Measurements from ENCODE around the gene CAB39. TPM values are rescaled to one million over a fixed set of nuclear protein-coding genes. Genes with fewer than 3 reads are reported as not detected.
A peak's percentile ranks its signal among the peaks of the same experiment; 100 is the strongest.

Gene CAB39
- polyA plus RNA-seq, 3 donors, result 33.1 to 53.8 (median 38.3) TPM

GRCh38 chr2:230829293-230829692 is 116.7 kb downstream of the CAB39 start:
- Histone ChIP-seq H4K20me1 (ENCODE audit: insufficient read depth, low read length) (peaks cover 2% of the 10 kb centered on the region), H3K79me2 (ENCODE audit: insufficient read depth, low read length) (no peaks in the 10 kb centered on the region), H3K4me1 (ENCODE audit: control insufficient read depth in 1 of 2, insufficient read depth in 2 of 2, low read length in 2 of 2) (peaks cover 6 to 16% of the 10 kb centered on the region in 2 donors), H3K4me3 (replicated peaks in 1 of 3; ENCODE audit: low read depth in 2 of 3, low read length in 3 of 3) (no peak overlapping the region), H3K27me3 (ENCODE audit: control insufficient read depth in 2 of 2, insufficient read depth in 2 of 2, low read length in 2 of 2) (peaks cover 0 to 21% of the 10 kb centered on the region in 2 donors), H2AFZ (ENCODE audit: insufficient read depth, low read depth, low read length, poor library complexity, severe bottlenecking) (no peak overlapping the region), H3K27ac (ENCODE audit: low read depth in 1 of 2, low read length in 2 of 2) (no peak overlapping the region), H3K9me3 (replicated peaks in 1 of 2; ENCODE audit: control insufficient read depth in 1 of 2, insufficient read depth in 1 of 2, low read length in 2 of 2) (peaks cover 0 to 3% of the 10 kb centered on the region in 2 donors), H3K4me2 (replicated peaks; ENCODE audit: extremely low read depth, low read length, poor library complexity, severe bottlenecking) (no peak overlapping the region), H3K36me3 (replicated peaks in 1 of 2; ENCODE audit: control insufficient read depth in 1 of 2, insufficient read depth in 2 of 2, low read length in 2 of 2) (no peaks in the 10 kb centered on the region), H3K9ac (ENCODE audit: insufficient read depth, low read length, poor library complexity, severe bottlenecking) (no peak overlapping the region)
- intact Hi-C loops (cut with micrococcal nuclease), result no loop called here
- DNase-seq, result no peak
- TF ChIP-seq, protein P1, sequence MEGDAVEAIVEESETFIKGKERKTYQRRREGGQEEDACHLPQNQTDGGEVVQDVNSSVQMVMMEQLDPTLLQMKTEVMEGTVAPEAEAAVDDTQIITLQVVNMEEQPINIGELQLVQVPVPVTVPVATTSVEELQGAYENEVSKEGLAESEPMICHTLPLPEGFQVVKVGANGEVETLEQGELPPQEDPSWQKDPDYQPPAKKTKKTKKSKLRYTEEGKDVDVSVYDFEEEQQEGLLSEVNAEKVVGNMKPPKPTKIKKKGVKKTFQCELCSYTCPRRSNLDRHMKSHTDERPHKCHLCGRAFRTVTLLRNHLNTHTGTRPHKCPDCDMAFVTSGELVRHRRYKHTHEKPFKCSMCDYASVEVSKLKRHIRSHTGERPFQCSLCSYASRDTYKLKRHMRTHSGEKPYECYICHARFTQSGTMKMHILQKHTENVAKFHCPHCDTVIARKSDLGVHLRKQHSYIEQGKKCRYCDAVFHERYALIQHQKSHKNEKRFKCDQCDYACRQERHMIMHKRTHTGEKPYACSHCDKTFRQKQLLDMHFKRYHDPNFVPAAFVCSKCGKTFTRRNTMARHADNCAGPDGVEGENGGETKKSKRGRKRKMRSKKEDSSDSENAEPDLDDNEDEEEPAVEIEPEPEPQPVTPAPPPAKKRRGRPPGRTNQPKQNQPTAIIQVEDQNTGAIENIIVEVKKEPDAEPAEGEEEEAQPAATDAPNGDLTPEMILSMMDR (IDR thresholded peaks at IDR 0.05), result no peak
- Mint-ChIP-seq H3K27me3 (ENCODE audit: low read depth in 3 of 3) (peaks cover 27 to 44% (median 31%) of the 10 kb centered on the region in 3 donors), H3K27ac (no peak overlapping the region), H3K36me3 (no peaks in the 10 kb centered on the region), H3K9me3 (peaks cover 0 to 19% (median 8%) of the 10 kb centered on the region in 7 donors), H3K4me3 (peak overlapping the region in 1 of 2 donors; percentile 39), H3K4me1 (peaks cover 17% of the 10 kb centered on the region)
- WGBS (ENCODE audit: insufficient coverage), result 100% methylated on average over 10 of the region's 14 CpGs

GRCh38 chr2:230829959-230830358 is 117.3 kb downstream of the CAB39 start:
- peaks cover 27 to 41% (median 27%) of the 10 kb centered on the region in 3 donors for H3K27me3 Mint-ChIP-seq (ENCODE audit: low read depth in 3 of 3)

More at GRCh38 chr2:230829959-230830358, 117.3 kb downstream of the CAB39 start:
- H3K27ac ChIP-seq (ENCODE audit: low read depth in 1 of 2, low read length in 2 of 2), result no peak overlapping the region
- no peak for DNase-seq
- no peak overlapping the region for H3K27ac Mint-ChIP-seq
- peaks cover 4 to 12% of the 10 kb centered on the region in 2 donors for H3K4me1 ChIP-seq (ENCODE audit: control insufficient read depth in 1 of 2, insufficient read depth in 2 of 2, low read length in 2 of 2)
- peaks cover 0 to 3% of the 10 kb centered on the region in 2 donors for H3K9me3 ChIP-seq (replicated peaks in 1 of 2; ENCODE audit: control insufficient read depth in 1 of 2, insufficient read depth in 1 of 2, low read length in 2 of 2)
- TF ChIP-seq, protein P1 (IDR thresholded peaks at IDR 0.05), result no peak
- H3K36me3 Mint-ChIP-seq, result no peaks in the 10 kb centered on the region
- no peak overlapping the region for H3K4me2 ChIP-seq (replicated peaks; ENCODE audit: extremely low read depth, low read length, poor library complexity, severe bottlenecking)
- H3K4me3 Mint-ChIP-seq, result no peak overlapping the region
- no peaks in the 10 kb centered on the region for H3K36me3 ChIP-seq (replicated peaks in 1 of 2; ENCODE audit: control insufficient read depth in 1 of 2, insufficient read depth in 2 of 2, low read length in 2 of 2)
- no peak overlapping the region for H3K4me3 ChIP-seq (replicated peaks in 1 of 3; ENCODE audit: low read depth in 2 of 3, low read length in 3 of 3)
- H4K20me1 ChIP-seq (ENCODE audit: insufficient read depth, low read length), result no peaks in the 10 kb centered on the region
- peaks cover 0 to 21% of the 10 kb centered on the region in 2 donors for H3K27me3 ChIP-seq (ENCODE audit: control insufficient read depth in 2 of 2, insufficient read depth in 2 of 2, low read length in 2 of 2)
- H3K9me3 Mint-ChIP-seq, result peaks cover 0 to 19% (median 8%) of the 10 kb centered on the region in 7 donors
- 91% methylated on average over 7 of the region's 7 CpGs for WGBS (ENCODE audit: insufficient coverage)
- H3K79me2 ChIP-seq (ENCODE audit: insufficient read depth, low read length), result no peaks in the 10 kb centered on the region
- peaks cover 13% of the 10 kb centered on the region for H3K4me1 Mint-ChIP-seq
- intact Hi-C loops (cut with micrococcal nuclease), result no loop called here
- H3K9ac ChIP-seq (ENCODE audit: insufficient read depth, low read length, poor library complexity, severe bottlenecking), result no peak overlapping the region
- H2AFZ ChIP-seq (ENCODE audit: insufficient read depth, low read depth, low read length, poor library complexity, severe bottlenecking), result no peak overlapping the region
